K562 (cell line): ENCODE data around the gene RTP5. TPM values are rescaled to one million over a fixed set of nuclear protein-coding genes. Genes with fewer than 3 reads are reported as not detected.

Experiments used
- ARID1B ChIP-seq: fragments of 450-650 bp; IDR thresholded peaks from 2 replicates; pipeline ENCODE4 v1.6.1; 2016; ENCODE audit warnings: antibody characterized with exemption, mild to moderate bottlenecking, inconsistent platforms
- BCL6 ChIP-seq: fragments of 250-450 bp; sonication (Bioruptor Pico); IDR thresholded peaks from 2 replicates; pipeline ENCODE4 v1.4.0; 2020
- DACH1 ChIP-seq: fragments of 450-650 bp; IDR thresholded peaks from 2 replicates; pipeline ENCODE4 v1.6.1; 2018; ENCODE audit not compliant: partially characterized antibody
- DIDO1 ChIP-seq: fragments of 450-650 bp; IDR thresholded peaks from 2 replicates; pipeline ENCODE4 v1.6.1; 2016; ENCODE audit warnings: low read depth, missing biosample characterization, missing genetic modification characterization
- JUN ChIP-seq, 2 experiments: sonication (generic) in 1 of 2; formaldehyde crosslinking in 1 of 2; IDR thresholded peaks; 2 replicates each; pipeline versions ENCODE4 v1.6.1 to v1.8.0; 2012 to 2022; ENCODE audit warnings: borderline replicate concordance in 2 of 2, mild to moderate bottlenecking in 2 of 2, improper control_type of control experiment in 1 of 2, low read depth in 1 of 2, low read length in 1 of 2, missing genetic modification reagents in 1 of 2
- MYNN ChIP-seq, 2 experiments: sonication (generic); formaldehyde crosslinking in 1 of 2; IDR thresholded peaks; 2 replicates each; pipeline versions ENCODE4 v1.5.0 to v1.6.1; 2016 to 2020; ENCODE audit warnings: antibody characterized with exemption in 1 of 2, missing genetic modification reagents in 1 of 2
- POLR2AphosphoS5 ChIP-seq: IDR thresholded peaks from 2 replicates; pipeline ENCODE4 v1.6.1; 2011; ENCODE audit warnings: mild to moderate bottlenecking, low read depth, low read length, moderate library complexity; ENCODE audit not compliant: control insufficient read depth, insufficient read depth
- RBM22 ChIP-seq: fragments of 200-400 bp; formaldehyde crosslinking; IDR thresholded peaks from 2 replicates; pipeline ENCODE4 v1.6.1; 2018; ENCODE audit warnings: low read length, low read depth; ENCODE audit not compliant: poor library complexity, severe bottlenecking
- SRSF9 ChIP-seq: fragments of 200-400 bp; formaldehyde crosslinking; IDR thresholded peaks from 2 replicates; pipeline ENCODE4 v1.6.1; 2017; ENCODE audit warnings: low read depth, low read length, borderline replicate concordance
- STAT5A ChIP-seq: IDR thresholded peaks from 2 replicates; pipeline ENCODE4 v1.6.1; 2012; ENCODE audit warnings: low read length, inconsistent platforms, borderline replicate concordance
- TEAD4 ChIP-seq, 2 experiments: sonication (generic) in 1 of 2; formaldehyde crosslinking in 1 of 2; IDR thresholded peaks; 2 replicates each; pipeline versions ENCODE4 v1.6.1 to v1.8.0; 2012 to 2022; ENCODE audit warnings: borderline replicate concordance in 1 of 2, inconsistent platforms in 1 of 2, low read length in 1 of 2, mild to moderate bottlenecking in 1 of 2, missing genetic modification reagents in 1 of 2
- polyA plus RNA-seq, 8 experiments: library from polyadenylated mRNA; depleted of rRNA in 4 of 8; stranded (reverse) in 5 of 8; unstranded in 3 of 8; fragments of >200 nt; fragmentation: Nextera tagmentation in 2 of 8; fragmentation: Illumina TruSeq in 1 of 8; extraction: Ambion mirVana in 2 of 8; extraction: Trizol in 1 of 8; gene quantifications; 2 replicates each; pipeline versions ENCODE4 v1.2.1 to v1.2.3, GENCODE V29; 2011 to 2014; ENCODE audit warnings: inconsistent platforms in 1 of 8, missing spikeins in 1 of 8
- total RNA-seq, 7 experiments: library from RNA; depleted of rRNA in 6 of 7; stranded (reverse); fragments of >200 nt in 6 of 7; fragmentation: Illumina TruSeq in 2 of 7; extraction: Trizol in 2 of 7; gene quantifications; 2 replicates each; pipeline versions ENCODE4 v1.2.1 to v1.2.3, GENCODE V29; 2011 to 2021; ENCODE audit warnings: low replicate concordance in 1 of 7
- TF ChIP-seq, protein P1 (sequence below): sonication (generic); formaldehyde crosslinking; IDR thresholded peaks from 2 replicates; pipeline ENCODE4 v1.5.0; 2020; ENCODE audit warnings: missing genetic modification reagents
- TF ChIP-seq, protein P2 (sequence below): IDR thresholded peaks from 2 replicates; pipeline ENCODE4 v1.6.1; 2014; ENCODE audit warnings: antibody characterized with exemption
- TF ChIP-seq, protein P3 (sequence below): fragments of 450-650 bp; IDR thresholded peaks from 2 replicates; pipeline ENCODE4 v1.6.1; 2017; ENCODE audit warnings: mild to moderate bottlenecking, moderate library complexity

Gene RTP5
- total and polyA plus RNA-seq, 9 of the 15 experiments (the other 6 are each of a cell fraction or from before 2014, with no cell fraction given): not detected

DNA sequence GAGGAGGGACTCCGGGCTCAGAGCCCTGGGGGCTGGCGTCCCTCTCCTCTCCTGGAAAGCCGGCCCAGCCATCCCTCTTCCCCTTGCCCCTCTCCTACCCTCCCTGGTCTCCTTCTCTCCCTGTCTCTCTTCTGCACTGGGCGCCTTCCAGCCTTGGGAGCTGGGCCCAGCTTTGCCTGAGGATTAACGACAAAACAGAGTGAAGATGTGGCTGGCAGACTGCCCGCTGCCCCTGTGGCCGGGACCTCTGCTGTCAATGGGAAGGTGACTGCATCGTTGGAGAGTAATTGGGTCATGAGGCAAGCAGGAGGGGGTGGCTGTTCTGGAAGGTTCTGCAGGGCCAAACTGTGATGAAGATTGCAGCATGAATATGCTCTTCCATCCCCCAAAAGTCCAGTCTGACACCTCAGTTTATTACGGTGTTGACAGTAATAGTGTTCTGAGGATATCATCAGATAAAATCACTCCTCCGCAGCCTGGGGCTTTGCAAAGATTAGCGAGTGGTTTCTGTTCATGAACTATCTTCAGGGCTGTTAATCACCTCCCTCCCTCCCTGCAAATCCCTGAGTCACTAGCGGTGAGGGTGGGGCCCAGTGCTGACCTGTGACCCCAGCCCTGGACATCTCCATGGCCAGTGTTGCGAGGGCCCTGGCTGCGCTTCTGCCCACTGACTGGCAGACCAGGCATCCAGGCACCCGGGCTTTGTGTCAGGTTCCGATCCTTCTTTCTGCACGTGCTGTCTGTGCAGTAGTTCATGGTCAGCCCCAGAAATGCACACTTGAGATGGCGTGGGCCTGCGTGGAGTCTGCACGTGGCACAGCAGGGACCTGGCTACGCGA is 23.0 kb downstream of the RTP5 start (continued):
- TF ChIP-seq, protein P1, sequence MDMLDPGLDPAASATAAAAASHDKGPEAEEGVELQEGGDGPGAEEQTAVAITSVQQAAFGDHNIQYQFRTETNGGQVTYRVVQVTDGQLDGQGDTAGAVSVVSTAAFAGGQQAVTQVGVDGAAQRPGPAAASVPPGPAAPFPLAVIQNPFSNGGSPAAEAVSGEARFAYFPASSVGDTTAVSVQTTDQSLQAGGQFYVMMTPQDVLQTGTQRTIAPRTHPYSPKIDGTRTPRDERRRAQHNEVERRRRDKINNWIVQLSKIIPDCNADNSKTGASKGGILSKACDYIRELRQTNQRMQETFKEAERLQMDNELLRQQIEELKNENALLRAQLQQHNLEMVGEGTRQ (CRISPR knock-in tag): no peak
- TF ChIP-seq DIDO1 (tag): no peak
- TF ChIP-seq, protein P2, sequence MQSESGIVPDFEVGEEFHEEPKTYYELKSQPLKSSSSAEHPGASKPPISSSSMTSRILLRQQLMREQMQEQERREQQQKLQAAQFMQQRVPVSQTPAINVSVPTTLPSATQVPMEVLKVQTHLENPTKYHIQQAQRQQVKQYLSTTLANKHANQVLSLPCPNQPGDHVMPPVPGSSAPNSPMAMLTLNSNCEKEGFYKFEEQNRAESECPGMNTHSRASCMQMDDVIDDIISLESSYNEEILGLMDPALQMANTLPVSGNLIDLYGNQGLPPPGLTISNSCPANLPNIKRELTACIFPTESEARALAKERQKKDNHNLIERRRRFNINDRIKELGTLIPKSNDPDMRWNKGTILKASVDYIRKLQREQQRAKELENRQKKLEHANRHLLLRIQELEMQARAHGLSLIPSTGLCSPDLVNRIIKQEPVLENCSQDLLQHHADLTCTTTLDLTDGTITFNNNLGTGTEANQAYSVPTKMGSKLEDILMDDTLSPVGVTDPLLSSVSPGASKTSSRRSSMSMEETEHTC: no peak
- TF ChIP-seq, protein P3, sequence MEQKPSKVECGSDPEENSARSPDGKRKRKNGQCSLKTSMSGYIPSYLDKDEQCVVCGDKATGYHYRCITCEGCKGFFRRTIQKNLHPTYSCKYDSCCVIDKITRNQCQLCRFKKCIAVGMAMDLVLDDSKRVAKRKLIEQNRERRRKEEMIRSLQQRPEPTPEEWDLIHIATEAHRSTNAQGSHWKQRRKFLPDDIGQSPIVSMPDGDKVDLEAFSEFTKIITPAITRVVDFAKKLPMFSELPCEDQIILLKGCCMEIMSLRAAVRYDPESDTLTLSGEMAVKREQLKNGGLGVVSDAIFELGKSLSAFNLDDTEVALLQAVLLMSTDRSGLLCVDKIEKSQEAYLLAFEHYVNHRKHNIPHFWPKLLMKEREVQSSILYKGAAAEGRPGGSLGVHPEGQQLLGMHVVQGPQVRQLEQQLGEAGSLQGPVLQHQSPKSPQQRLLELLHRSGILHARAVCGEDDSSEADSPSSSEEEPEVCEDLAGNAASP: no peak
- peak; percentile 70 for TF ChIP-seq STAT5A
- peak; percentile 86 for TF ChIP-seq TEAD4 (IDR thresholded peaks at IDR 0.05; ENCODE audit: low read length)
- no peak for TF ChIP-seq TEAD4 (CRISPR knock-in tag; IDR thresholded peaks at IDR 0.05; ENCODE audit: borderline replicate concordance)
- TF ChIP-seq RBM22: no peak
- peak; percentile 40; the same call in 1 of the 2 replicates for TF ChIP-seq POLR2AphosphoS5
- 0 out of 2 replicates have a peak, but pooled peaks have one; percentile 13 for TF ChIP-seq JUN (IDR thresholded peaks at IDR 0.05; ENCODE audit: borderline replicate concordance, low read depth, low read length)
- TF ChIP-seq JUN (CRISPR knock-in tag; IDR thresholded peaks at IDR 0.05; ENCODE audit: borderline replicate concordance): no peak
- no peak for TF ChIP-seq SRSF9
- TF ChIP-seq DACH1: peak; percentile 51
- no peak for TF ChIP-seq BCL6
- TF ChIP-seq MYNN (IDR thresholded peaks at IDR 0.05): no peak
- TF ChIP-seq MYNN (CRISPR knock-in tag; IDR thresholded peaks at IDR 0.05): no peak
- TF ChIP-seq ARID1B: peak; percentile 90
